SK-N-SH (cell line): Measurements from ENCODE around the gene MAP3K19.

ENCODE experiments used
- CTCF ChIP-seq: fragments of 200-600 bp; sonication (generic); IDR thresholded peaks from 2 replicates; pipeline ENCODE4 v1.6.1; 2017; ENCODE audit warnings: antibody characterized with exemption, mild to moderate bottlenecking, moderate library complexity
- EP300 ChIP-seq, 2 experiments: IDR thresholded peaks; 2 replicates each; pipeline versions ENCODE4 v1.4.0 to v1.6.1; 2012; ENCODE audit warnings: borderline replicate concordance in 1 of 2, low read depth in 1 of 2, low read length in 1 of 2
- EZH2phosphoT487 ChIP-seq: fragments of 200-600 bp; sonication (generic); IDR thresholded peaks from 2 replicates; pipeline ENCODE4 v1.6.1; 2017; ENCODE audit warnings: low read depth, mixed run types, mild to moderate bottlenecking, antibody characterized with exemption, moderate library complexity, borderline replicate concordance
- MXI1 ChIP-seq: IDR thresholded peaks from 2 replicates; pipeline ENCODE4 v1.6.1; 2012; ENCODE audit warnings: mild to moderate bottlenecking, low read depth, low read length, improper control_type of control experiment
- NRF1 ChIP-seq: IDR thresholded peaks from 2 replicates; pipeline ENCODE4 v1.6.1; 2012; ENCODE audit warnings: low read depth, mild to moderate bottlenecking, low read length
- POLR2AphosphoS5 ChIP-seq: IDR thresholded peaks from 2 replicates; pipeline ENCODE4 v1.6.1; 2012; ENCODE audit warnings: low read depth, low read length
- SMC3 ChIP-seq: IDR thresholded peaks from 2 replicates; pipeline ENCODE4 v1.6.1; 2012; ENCODE audit warnings: low read depth, low read length, improper control_type of control experiment

GRCh38 chr2:135052042-135052876, 5.0 kb upstream of the MAP3K19 start, which contains the start of gene RAB3GAP1:
- TF ChIP-seq MXI1 = 0 out of 2 replicates have a peak, but pooled peaks have one; percentile 15
- TF ChIP-seq CTCF = no peak
- 0 out of 4 replicates have a peak, but pooled peaks of 1 of the 2 experiments have one; percentile 6 for TF ChIP-seq EP300 (IDR thresholded peaks at IDR 0.05; ENCODE audit: borderline replicate concordance in 1 of 2, low read depth in 1 of 2, low read length in 1 of 2)
- no peak for TF ChIP-seq EZH2phosphoT487
- no peak for TF ChIP-seq NRF1
- TF ChIP-seq SMC3 = no peak
- TF ChIP-seq POLR2AphosphoS5 = peak; percentile 95
